GM21576 (cell line): Measurements from ENCODE around the gene TMC3.

ENCODE experiments used
- ATAC-seq: cut with Tn5 transposase; IDR thresholded peaks from one replicate; pipeline ENCODE4 v1.9.1; 2021; ENCODE audit warnings: mild to moderate bottlenecking, moderate library complexity; ENCODE audit not compliant: unreplicated experiment

The TMC3 gene

DNA sequence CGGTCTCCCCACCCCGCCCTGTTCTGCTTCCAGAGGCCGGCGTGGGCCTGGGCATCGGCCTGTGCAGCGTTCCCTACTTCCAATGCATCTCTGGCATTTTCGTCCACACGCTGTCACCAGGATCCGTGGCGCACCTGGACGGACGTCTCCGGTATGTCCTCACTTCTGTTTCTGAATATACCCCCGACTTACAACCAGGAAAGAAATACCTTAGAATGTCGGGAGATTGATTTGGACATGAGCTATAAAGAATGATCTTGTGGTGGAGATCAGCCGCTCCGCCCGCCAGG lies 91.5 kb downstream of the TMC3 start:
- no peak for ATAC-seq

DNA sequence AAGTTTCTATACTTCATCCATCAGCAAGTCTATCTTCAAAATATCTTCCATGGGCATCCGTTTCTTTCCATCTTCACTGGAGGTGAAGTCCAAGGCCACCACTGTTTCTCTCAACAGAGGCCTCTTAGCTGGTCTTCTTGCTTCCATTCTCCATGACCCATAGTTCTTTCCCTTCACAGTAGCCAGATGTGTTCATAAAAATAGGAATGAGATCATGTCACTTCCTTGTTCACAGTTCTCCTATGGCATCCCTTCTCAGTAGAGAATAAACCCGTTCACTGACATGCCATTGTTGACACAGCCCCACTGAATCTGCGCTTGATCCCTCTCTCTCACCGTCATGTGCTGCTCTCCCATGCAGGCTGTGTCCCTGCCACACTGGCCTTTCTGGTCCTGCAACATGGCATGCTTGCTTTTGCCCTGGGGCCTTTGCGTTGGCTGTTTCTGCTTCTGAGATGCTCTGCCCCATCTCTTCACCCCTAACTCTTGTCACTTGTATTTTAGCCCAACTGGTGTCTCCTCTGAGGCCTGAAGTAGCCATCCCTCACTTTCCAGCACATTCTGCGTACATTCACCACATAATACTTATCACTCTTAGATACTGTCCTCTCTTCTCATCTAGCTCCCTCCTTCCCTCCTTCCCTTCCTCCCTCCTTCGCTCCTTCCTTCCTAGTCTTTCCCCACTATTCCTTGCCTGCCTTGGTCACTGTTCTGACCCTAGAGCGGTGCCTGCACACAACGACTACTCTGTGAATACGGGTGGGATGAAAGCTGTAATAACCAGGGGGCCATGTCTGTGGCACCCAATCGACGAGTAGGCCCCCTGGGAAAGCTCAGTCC lies 92.0 kb downstream of the TMC3 start:
- ATAC-seq = no peak

DNA sequence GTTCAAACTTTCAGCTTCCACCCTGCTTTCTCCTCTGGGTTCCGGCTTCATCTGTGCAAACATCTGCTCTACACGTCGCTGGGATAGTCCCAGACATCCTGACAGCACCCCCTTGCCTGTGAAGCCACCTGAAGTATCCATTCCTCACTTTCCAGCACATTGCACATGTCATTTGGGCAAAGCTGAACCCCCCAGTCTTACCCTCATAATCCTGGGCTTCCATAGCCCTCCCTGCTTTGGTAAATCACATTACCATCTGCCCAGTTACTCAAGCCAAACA lies 92.6 kb downstream of the TMC3 start:
- ATAC-seq = no peak
